HG03066 (cell line): ENCODE results near the gene SLC8A3.

Source experiments
- ATAC-seq: cut with Tn5 transposase; IDR thresholded peaks from one replicate; pipeline ENCODE4 v1.9.1; 2021; ENCODE audit warnings: low read depth; ENCODE audit not compliant: unreplicated experiment

SLC8A3 gene

GRCh38 chr14:70127186-70127585 lies 61.6 kb downstream of the SLC8A3 start:
- ATAC-seq: no peak

GRCh38 chr14:70123796-70124195 lies 65.0 kb downstream of the SLC8A3 start:
- no peak for ATAC-seq

GRCh38 chr14:70121521-70121920 lies 67.2 kb downstream of the SLC8A3 start:
- ATAC-seq: no peak

GRCh38 chr14:70118064-70118463 lies 70.7 kb downstream of the SLC8A3 start:
- ATAC-seq: no peak

GRCh38 chr14:70116278-70116677 lies 72.5 kb downstream of the SLC8A3 start:
- ATAC-seq: no peak

GRCh38 chr14:70114621-70115156 lies 74.1 kb downstream of the SLC8A3 start:
- no peak for ATAC-seq

- ATAC-seq: no peak
Measured at GRCh38 chr14:70113211-70113610, 75.5 kb downstream of the SLC8A3 start.

GRCh38 chr14:70108419-70108818 lies 80.3 kb downstream of the SLC8A3 start:
- no peak for ATAC-seq

- no peak for ATAC-seq
Measured at GRCh38 chr14:70107309-70107708, 81.4 kb downstream of the SLC8A3 start.

- ATAC-seq: no peak
Measured at GRCh38 chr14:70100071-70100470, 88.7 kb downstream of the SLC8A3 start.

GRCh38 chr14:70098250-70098809 lies 90.4 kb downstream of the SLC8A3 start:
- no peak for ATAC-seq

GRCh38 chr14:70097576-70098249 lies 91.0 kb downstream of the SLC8A3 start:
- no peak for ATAC-seq

- ATAC-seq: no peak
Measured at GRCh38 chr14:70096866-70097265, 91.9 kb downstream of the SLC8A3 start.

GRCh38 chr14:70094631-70095030 lies 94.1 kb downstream of the SLC8A3 start:
- ATAC-seq: no peak

- ATAC-seq: no peak
Measured at GRCh38 chr14:70094106-70094505, 94.6 kb downstream of the SLC8A3 start.

GRCh38 chr14:70093156-70093555 lies 95.6 kb downstream of the SLC8A3 start:
- no peak for ATAC-seq

GRCh38 chr14:70087380-70087697 lies 101.4 kb downstream of the SLC8A3 start:
- ATAC-seq: no peak

- ATAC-seq: no peak
Measured at GRCh38 chr14:70086685-70087379, 101.9 kb downstream of the SLC8A3 start.

- ATAC-seq: no peak
Measured at GRCh38 chr14:70084226-70084625, 104.5 kb downstream of the SLC8A3 start.

- no peak for ATAC-seq
Measured at GRCh38 chr14:70082394-70082793, 106.4 kb downstream of the SLC8A3 start.

GRCh38 chr14:70080076-70080475 lies 108.7 kb downstream of the SLC8A3 start:
- ATAC-seq: no peak

- no peak for ATAC-seq
Measured at GRCh38 chr14:70078329-70078728, 110.4 kb downstream of the SLC8A3 start.
